Activated CD4-positive, alpha-beta T cell treated with anti-CD3 and anti-CD28 coated beads, Interleukin-2, amount 10 ng/mL, durations not matched to agents 24 days and 14 days (primary cell): Measurements from ENCODE around the gene EIF6. TPM values are rescaled to one million over a fixed set of nuclear protein-coding genes. Genes with fewer than 3 reads are reported as not detected.

Experiments used
- DNase-seq: peaks from one replicate; pipeline ENCODE4 v3.0.0; 2022
- H3K27ac Mint-ChIP-seq: one replicate; pipeline ENCODE4 v1.8.0; 2022; ENCODE audit warnings: mild to moderate bottlenecking, mixed read lengths
- H3K27me3 Mint-ChIP-seq: one replicate; pipeline ENCODE4 v1.8.0; 2022; ENCODE audit warnings: mixed read lengths
- H3K36me3 Mint-ChIP-seq: one replicate; pipeline ENCODE4 v1.8.0; 2022; ENCODE audit warnings: low read depth, mild to moderate bottlenecking, mixed read lengths
- H3K4me1 Mint-ChIP-seq: one replicate; pipeline ENCODE4 v1.8.0; 2021; ENCODE audit warnings: mixed read lengths
- H3K4me3 Mint-ChIP-seq: one replicate; pipeline ENCODE4 v1.8.0; 2022; ENCODE audit warnings: mild to moderate bottlenecking, moderate library complexity, mixed read lengths
- H3K9me3 Mint-ChIP-seq: one replicate; pipeline ENCODE4 v1.8.0; 2021; ENCODE audit warnings: mixed read lengths
- intact Hi-C: fragments of 100-400 bp; cut with micrococcal nuclease; formaldehyde crosslinking; loops from one replicate; pipeline ENCODE4 v1.15.1; 2023
- total RNA-seq: library from RNA; stranded (reverse); gene quantifications from 2 replicates; pipeline ENCODE4 v1.2.3, GENCODE V29; 2022

The EIF6 gene
- total RNA-seq, 1 donor from 2014 or later = 211 TPM

DNA sequence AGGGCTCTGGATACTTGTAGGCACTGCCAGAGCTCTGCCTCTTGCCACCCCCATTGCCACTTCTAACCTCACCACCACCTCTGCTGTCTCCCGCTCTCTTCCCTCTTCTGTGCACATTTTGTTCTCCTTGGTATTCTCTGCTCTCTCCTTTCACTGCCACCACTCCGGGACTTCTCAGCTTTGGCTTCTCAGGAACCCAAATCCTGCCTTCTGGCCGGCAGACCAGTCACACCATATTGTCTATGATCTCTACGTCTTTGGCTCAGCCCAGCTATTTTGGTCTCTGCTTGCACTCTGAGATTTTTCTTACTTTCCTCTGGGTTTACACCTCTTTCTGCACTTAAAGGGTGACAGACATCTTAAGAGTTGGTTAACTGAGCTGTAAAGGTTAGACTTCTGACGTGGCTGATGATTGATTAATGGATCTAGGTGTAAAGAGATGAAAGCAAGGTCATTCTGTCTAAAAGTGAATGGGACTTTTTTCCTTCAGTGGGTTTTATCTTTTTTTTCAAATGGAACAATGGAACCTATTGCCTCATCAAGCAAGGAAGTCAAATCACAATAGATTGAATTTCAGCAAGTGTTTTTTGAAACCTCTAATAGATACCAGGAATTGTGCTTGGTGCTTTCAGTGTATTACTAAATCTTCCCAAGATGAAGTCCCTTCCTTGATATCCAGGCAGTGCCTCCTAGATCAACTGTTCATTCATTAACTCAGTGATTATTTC, 44.3 kb downstream of the EIF6 start:
- no peak overlapping the region for H3K27ac Mint-ChIP-seq
- H3K36me3 Mint-ChIP-seq = no peaks in the 10 kb centered on the region
- H3K27me3 Mint-ChIP-seq = no peaks in the 10 kb centered on the region
- H3K9me3 Mint-ChIP-seq = no peaks in the 10 kb centered on the region
- no peak for DNase-seq
- H3K4me1 Mint-ChIP-seq = peaks cover 3% of the 10 kb centered on the region
- intact Hi-C loops = no loop called here
- H3K4me3 Mint-ChIP-seq = no peak overlapping the region

DNA sequence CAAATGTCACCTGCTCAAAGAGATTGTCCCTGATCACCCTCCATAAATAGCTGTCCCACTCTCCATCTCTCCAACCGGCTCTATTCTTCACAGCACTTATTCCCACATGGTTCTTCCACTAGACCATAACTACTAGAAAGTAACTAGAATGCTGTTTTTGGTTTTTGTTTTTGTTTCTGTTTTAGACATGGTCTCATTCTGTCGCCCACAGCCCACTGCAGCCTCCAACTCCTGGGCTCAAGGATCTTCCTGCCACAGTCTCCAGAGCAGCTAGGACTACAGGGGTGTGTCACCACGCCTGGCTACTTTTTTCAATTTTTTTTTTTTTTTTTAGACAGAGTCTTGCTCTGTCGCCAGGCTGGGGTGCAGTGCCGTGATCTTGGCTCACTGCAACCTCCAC, 45.8 kb downstream of the EIF6 start:
- H3K36me3 Mint-ChIP-seq = no peaks in the 10 kb centered on the region
- no peak for DNase-seq
- peaks cover 3% of the 10 kb centered on the region for H3K4me1 Mint-ChIP-seq
- H3K4me3 Mint-ChIP-seq = no peak overlapping the region
- no peaks in the 10 kb centered on the region for H3K27me3 Mint-ChIP-seq
- H3K9me3 Mint-ChIP-seq = no peaks in the 10 kb centered on the region
- no peak overlapping the region for H3K27ac Mint-ChIP-seq
- intact Hi-C loops = no loop called here

DNA sequence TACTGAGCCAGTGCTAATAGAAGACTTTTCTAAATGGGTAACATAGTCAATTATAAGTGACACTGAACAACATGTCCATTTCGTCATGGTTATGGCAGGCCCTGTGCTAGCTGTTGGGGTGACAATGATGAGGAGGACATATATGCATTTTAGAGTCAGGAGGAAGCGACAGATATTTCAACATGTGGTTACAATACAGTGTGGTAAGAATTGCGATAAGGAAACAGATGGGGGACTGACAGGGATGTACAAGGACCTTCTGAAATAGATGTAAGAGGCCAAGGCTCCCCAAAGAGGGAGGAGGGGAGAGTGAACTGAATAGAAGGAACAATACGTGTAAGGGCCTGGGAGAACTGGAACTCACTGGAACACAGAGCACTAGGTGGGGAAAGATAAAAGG, 46.4 kb downstream of the EIF6 start:
- Mint-ChIP-seq H3K36me3 (no peaks in the 10 kb centered on the region), H3K4me1 (peaks cover 3% of the 10 kb centered on the region), H3K9me3 (no peaks in the 10 kb centered on the region), H3K27ac (no peak overlapping the region), H3K27me3 (no peaks in the 10 kb centered on the region), H3K4me3 (no peak overlapping the region)
- DNase-seq = no peak
- intact Hi-C loops = no loop called here

DNA sequence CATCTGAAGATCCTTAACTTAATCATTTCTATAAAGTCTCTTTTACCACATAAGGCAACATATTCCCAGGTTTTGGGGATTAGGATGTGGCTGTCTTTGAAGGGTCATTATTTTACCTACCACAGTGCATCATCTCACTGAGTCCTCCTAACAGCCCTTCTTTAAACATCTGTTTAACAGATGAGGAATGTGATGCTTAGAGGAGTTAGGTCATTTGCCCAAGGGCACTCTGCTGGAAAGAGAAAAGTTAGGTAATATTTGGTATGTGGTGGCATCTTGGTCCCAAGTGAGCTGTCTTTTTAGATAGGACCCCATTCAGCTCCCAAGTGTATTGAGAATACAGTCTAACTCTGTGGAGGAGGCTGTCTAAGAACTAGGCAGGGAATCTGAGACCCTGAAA, 47.1 kb downstream of the EIF6 start:
- Mint-ChIP-seq H3K4me3 (no peak overlapping the region), H3K4me1 (peaks cover 3% of the 10 kb centered on the region), H3K9me3 (no peaks in the 10 kb centered on the region), H3K27ac (no peak overlapping the region), H3K36me3 (no peaks in the 10 kb centered on the region), H3K27me3 (no peaks in the 10 kb centered on the region)
- no peak for DNase-seq
- intact Hi-C loops = no loop called here

DNA sequence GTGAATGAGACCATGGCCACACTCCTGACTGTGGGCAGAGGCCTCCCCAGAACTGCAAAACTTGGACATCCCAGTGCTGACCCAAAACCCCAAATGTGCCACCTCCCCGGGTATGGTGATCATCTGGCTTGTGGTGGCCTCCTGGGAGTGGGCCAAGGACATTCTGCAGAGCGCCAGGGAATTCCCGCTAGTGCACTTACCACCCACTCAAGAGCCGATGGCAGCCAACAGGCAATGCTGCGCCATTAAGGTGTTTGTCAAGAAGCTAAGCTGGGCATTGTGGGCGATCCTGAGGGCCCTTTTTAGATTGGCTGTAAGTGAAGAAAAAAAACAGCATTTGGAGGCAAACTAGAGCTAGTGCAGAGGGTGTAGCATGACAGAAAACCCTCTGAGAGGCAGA, 48.7 kb downstream of the EIF6 start:
- Mint-ChIP-seq H3K27ac (no peak overlapping the region), H3K4me3 (no peak overlapping the region), H3K27me3 (no peaks in the 10 kb centered on the region), H3K4me1 (peaks cover 3% of the 10 kb centered on the region), H3K36me3 (no peaks in the 10 kb centered on the region), H3K9me3 (no peaks in the 10 kb centered on the region)
- intact Hi-C loops = no loop called here
- no peak for DNase-seq

DNA sequence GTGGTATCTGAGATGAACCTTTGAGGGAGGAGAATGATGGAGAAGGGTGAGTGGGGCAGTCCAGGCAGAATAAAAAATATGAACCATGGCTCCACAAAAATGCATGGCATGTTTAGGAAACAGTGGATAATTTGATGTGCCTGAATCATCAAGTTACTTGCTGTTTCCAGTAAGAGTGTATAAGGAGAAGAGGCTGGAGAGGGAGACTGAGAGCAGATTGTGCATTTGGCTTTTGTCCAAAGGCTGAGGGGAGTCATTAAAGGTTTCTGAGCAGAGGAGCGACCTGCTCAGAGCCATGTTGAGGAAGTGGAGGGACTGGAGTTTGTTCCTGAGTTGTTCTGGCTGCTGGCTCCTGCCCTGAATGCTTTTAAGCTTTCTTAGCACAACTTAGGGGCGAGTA, 52.0 kb downstream of the EIF6 start:
- no peaks in the 10 kb centered on the region for H3K36me3 Mint-ChIP-seq
- intact Hi-C loops = no loop called here
- H3K27ac Mint-ChIP-seq = no peak overlapping the region
- DNase-seq = no peak
- peaks cover 22% of the 10 kb centered on the region for H3K27me3 Mint-ChIP-seq
- H3K4me3 Mint-ChIP-seq = no peak overlapping the region
- H3K9me3 Mint-ChIP-seq = no peaks in the 10 kb centered on the region
- H3K4me1 Mint-ChIP-seq = no peaks in the 10 kb centered on the region

Other genes starting within 250 kb of the EIF6 start
- 46.4 and 47.8 TPM in 2 replicates for gene TRPC4AP, start 192.0 kb downstream of the EIF6 start, total RNA-seq
- 19.2 and 21.1 TPM in 2 replicates for gene EDEM2, start 137.4 kb downstream of the EIF6 start, total RNA-seq
- gene PROCR, start 112.7 kb downstream of the EIF6 start, total RNA-seq = 0.24 and 0.84 TPM in 2 replicates
- gene MMP24, start 58.1 kb downstream of the EIF6 start, total RNA-seq = 0.05 TPM in 1 of 2 replicates, not detected in the other
- gene MMP24OS, start 6.7 kb downstream of the EIF6 start, total RNA-seq = 26.2 and 27.3 TPM in 2 replicates
- gene FAM83C, start 7.7 kb upstream of the EIF6 start, total RNA-seq = not detected in 2 replicates
- 52.1 and 60.6 TPM in 2 replicates for gene UQCC1, start 127.2 kb upstream of the EIF6 start, total RNA-seq
- gene GDF5, start 153.5 kb upstream of the EIF6 start, total RNA-seq = not detected in 2 replicates
- gene CEP250, start 170.8 kb upstream of the EIF6 start, total RNA-seq = 46.8 and 48.8 TPM in 2 replicates
- not detected in 2 replicates for gene C20orf173, start 244.9 kb upstream of the EIF6 start, total RNA-seq